WTC11 (cell line): ENCODE results near the gene GNMT. TPM values are rescaled to one million over a fixed set of nuclear protein-coding genes. Genes with fewer than 3 reads are reported as not detected.

ENCODE experiments used
- CDX4 ChIP-seq: fragments of 250-450 bp; sonication (Bioruptor Pico); IDR thresholded peaks from 2 replicates; pipeline ENCODE4 v1.9.0; 2021; ENCODE audit warnings: moderate library complexity, mild to moderate bottlenecking, inconsistent platforms, borderline replicate concordance
- E2F5 ChIP-seq: sonication (generic); formaldehyde crosslinking; IDR thresholded peaks from 2 replicates; pipeline ENCODE4 v1.8.1; 2022; ENCODE audit warnings: mild to moderate bottlenecking, moderate library complexity, missing genetic modification reagents
- EMX1 ChIP-seq: fragments of 250-450 bp; sonication (Bioruptor Pico); IDR thresholded peaks from 2 replicates; pipeline ENCODE4 v1.8.0; 2021; ENCODE audit warnings: mild to moderate bottlenecking
- ESRRA ChIP-seq: sonication (generic); formaldehyde crosslinking; IDR thresholded peaks from 2 replicates; pipeline ENCODE4 v1.8.1; 2022; ENCODE audit warnings: mild to moderate bottlenecking, missing genetic modification reagents, borderline replicate concordance
- FOXP1 ChIP-seq: sonication (generic); formaldehyde crosslinking; IDR thresholded peaks from 2 replicates; pipeline ENCODE4 v1.8.0; 2022; ENCODE audit warnings: missing genetic modification reagents, mild to moderate bottlenecking, moderate library complexity, borderline replicate concordance
- GABPB1 ChIP-seq: sonication (generic); formaldehyde crosslinking; IDR thresholded peaks from 2 replicates; pipeline ENCODE4 v1.8.1; 2023; ENCODE audit warnings: mild to moderate bottlenecking, missing genetic modification reagents
- HMGXB4 ChIP-seq: sonication (generic); formaldehyde crosslinking; IDR thresholded peaks from 2 replicates; pipeline ENCODE4 v1.8.1; 2023; ENCODE audit warnings: mild to moderate bottlenecking, moderate library complexity, missing genetic modification reagents
- IRF2 ChIP-seq: sonication (generic); formaldehyde crosslinking; IDR thresholded peaks from 2 replicates; pipeline ENCODE4 v1.8.0; 2022; ENCODE audit warnings: low read depth, missing genetic modification reagents, borderline replicate concordance
- MYBL2 ChIP-seq: sonication (generic); formaldehyde crosslinking; IDR thresholded peaks from 2 replicates; pipeline ENCODE4 v1.8.1; 2023; ENCODE audit warnings: mild to moderate bottlenecking, moderate library complexity, missing genetic modification reagents
- PREB ChIP-seq: sonication (generic); formaldehyde crosslinking; IDR thresholded peaks from 2 replicates; pipeline ENCODE4 v1.8.1; 2022; ENCODE audit warnings: mild to moderate bottlenecking, missing genetic modification reagents, moderate library complexity, borderline replicate concordance
- SMAD3 ChIP-seq: sonication (generic); formaldehyde crosslinking; IDR thresholded peaks from 2 replicates; pipeline ENCODE4 v1.8.0; 2022; ENCODE audit warnings: missing genetic modification reagents, mild to moderate bottlenecking, borderline replicate concordance
- ZNF281 ChIP-seq: sonication (generic); formaldehyde crosslinking; IDR thresholded peaks from 2 replicates; pipeline ENCODE4 v1.8.0; 2023; ENCODE audit warnings: mild to moderate bottlenecking, missing genetic modification reagents
- ZNF396 ChIP-seq: fragments of 250-450 bp; sonication (Bioruptor Pico); IDR thresholded peaks from 2 replicates; pipeline ENCODE4 v1.8.0; 2021; ENCODE audit warnings: mild to moderate bottlenecking, moderate library complexity, borderline replicate concordance
- ZNF512 ChIP-seq: sonication (generic); formaldehyde crosslinking; IDR thresholded peaks from 2 replicates; pipeline ENCODE4 v1.8.1; 2022; ENCODE audit warnings: missing genetic modification reagents, borderline replicate concordance
- ZNF532 ChIP-seq: fragments of 250-450 bp; sonication (Bioruptor Pico); IDR thresholded peaks from 2 replicates; pipeline ENCODE4 v1.9.0; 2021; ENCODE audit warnings: mild to moderate bottlenecking, borderline replicate concordance
- total RNA-seq: library from RNA; stranded (reverse); gene quantifications from 3 replicates; pipeline ENCODE4 v1.2.3, GENCODE V29; 2021

The GNMT gene
- total RNA-seq, 1 experiment from 2014 or later: 2.0 TPM

GRCh38 chr6:42929821-42930360 is 30.7 kb upstream of the GNMT start (continued):
- TF ChIP-seq HMGXB4 (no peak), ESRRA (CRISPR knock-in tag) (peak; percentile 53; the same call in 1 of the 2 replicates), FOXP1 (no peak), ZNF396 (CRISPR knock-in tag) (no peak), MYBL2 (CRISPR knock-in tag) (0 out of 2 replicates have a peak, but pooled peaks have one; percentile 18), ZNF281 (CRISPR knock-in tag) (peak; percentile 72; the same call in 1 of the 2 replicates), IRF2 (CRISPR knock-in tag) (no peak), CDX4 (CRISPR knock-in tag) (no peak), SMAD3 (CRISPR knock-in tag) (no peak), EMX1 (CRISPR knock-in tag) (no peak), ZNF512 (CRISPR knock-in tag) (no peak), GABPB1 (no peak; the same call in 1 of the 2 replicates), PREB (CRISPR knock-in tag) (0 out of 2 replicates have a peak, but pooled peaks have one; percentile 31), E2F5 (CRISPR knock-in tag) (no peak), ZNF532 (no peak)
